Lower leg skin (tissue), 4 donors: ENCODE data around the gene CMTM8. TPM values are rescaled to one million over a fixed set of nuclear protein-coding genes. Genes with fewer than 3 reads are reported as not detected.

Source experiments
- DNase-seq, 2 donors: peaks; one replicate each; pipeline ENCODE4 v3.0.0-alpha.2; 2019; ENCODE audit warnings: low spot score in 2 of 2
- H3K4me3 ChIP-seq: fragments of 200-600 bp; sonication (generic); 2 replicates; pipeline ENCODE4 v1.5.1; 2017; ENCODE audit warnings: mild to moderate bottlenecking, low read depth; ENCODE audit not compliant: poor library complexity, severe bottlenecking
- CTCF ChIP-seq, 3 donors: fragments of 450-650 bp; IDR thresholded peaks; one replicate each; pipeline ENCODE4 v1.5.1; 2016; ENCODE audit warnings: antibody characterized with exemption in 3 of 3, mild to moderate bottlenecking in 3 of 3, moderate library complexity in 2 of 3
- POLR2A ChIP-seq, 2 donors: fragments of 450-650 bp; IDR thresholded peaks; one replicate each; pipeline ENCODE4 v1.6.1; 2016 to 2017; ENCODE audit warnings: antibody characterized with exemption in 2 of 2, mild to moderate bottlenecking in 1 of 2, moderate library complexity in 1 of 2
- WGBS, 2 donors: methylation state at CpG; one replicate each; pipeline ENCODE4 v1.1.5; 2018; 5-methylcytosine and 5-hydroxymethylcytosine counted together
- intact Hi-C: fragments of 100-400 bp; cut with DNase I; formaldehyde crosslinking; loops from one replicate; pipeline ENCODE4 v1.15.0; 2023; ENCODE audit warnings: low total_unique reads
- total RNA-seq, 4 donors: library from RNA; depleted of rRNA; stranded (reverse); fragments of >200 nt; gene quantifications; one replicate each; pipeline ENCODE4 v1.1.0, GENCODE V29; 2016

CMTM8 gene
- total RNA-seq, 4 donors from 2014 or later: 11.0 to 24.7 (median 15.5) TPM

GRCh38 chr3:32325201-32325600 is 86.7 kb downstream of the CMTM8 start:
- DNase-seq: no peak
- WGBS, 2 donors: 86 to 87% methylated on average over 4 of the region's 4 CpGs
- TF ChIP-seq POLR2A (IDR thresholded peaks at IDR 0.05) (no peak), CTCF (IDR thresholded peaks at IDR 0.05) (no peak)
- H3K4me3 ChIP-seq: no peak overlapping the region
- intact Hi-C loops: no loop called here

DNA sequence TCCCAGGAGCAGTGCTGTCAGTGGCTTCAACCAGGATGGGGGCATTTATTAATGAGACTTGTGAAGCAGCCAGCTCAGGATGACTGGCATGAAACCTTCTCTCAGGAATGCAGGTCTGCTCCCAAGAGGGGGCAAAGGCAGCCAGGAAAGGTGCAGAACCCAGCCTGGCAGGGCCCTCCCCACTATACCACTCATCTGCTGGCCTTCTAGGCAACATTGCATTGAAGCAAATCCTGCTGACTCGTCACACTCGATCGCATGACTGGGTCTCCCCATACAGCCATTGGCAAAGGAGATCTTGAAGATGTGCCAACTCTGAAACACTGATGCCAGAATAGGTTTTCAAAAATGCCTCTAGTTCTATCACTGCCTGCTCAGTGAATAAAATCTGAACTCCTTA is 87.4 kb downstream of the CMTM8 start:
- intact Hi-C loops: no loop called here
- H3K4me3 ChIP-seq: no peak overlapping the region
- DNase-seq: no peak
- TF ChIP-seq POLR2A (IDR thresholded peaks at IDR 0.05) (no peak), CTCF (IDR thresholded peaks at IDR 0.05) (no peak)
- 41 to 47% methylated on average over 3 of the region's 3 CpGs for WGBS, 2 donors

DNA sequence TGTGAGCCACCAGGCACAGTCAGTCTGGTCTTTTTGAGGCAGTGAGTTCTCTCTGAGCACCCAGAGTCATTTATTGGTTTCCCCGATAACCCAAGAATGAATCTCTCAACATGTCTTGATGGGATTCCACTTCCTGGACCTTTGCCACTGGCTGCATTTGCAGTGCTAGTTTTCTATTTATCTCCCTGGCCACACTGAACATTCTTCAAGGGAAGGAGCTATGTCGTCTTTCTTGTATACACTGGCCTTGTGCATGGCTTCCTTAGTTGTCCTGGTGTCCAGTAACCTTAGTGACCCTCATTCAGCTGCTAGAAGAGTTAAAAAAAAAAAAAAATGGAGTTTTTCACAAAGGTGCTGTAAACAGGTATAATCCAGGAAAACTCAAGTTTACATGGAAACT is 88.3 kb downstream of the CMTM8 start:
- 84 to 91% methylated on average over 2 of the region's 2 CpGs for WGBS, 2 donors
- intact Hi-C loops: no loop called here
- TF ChIP-seq POLR2A (IDR thresholded peaks at IDR 0.05): no peak
- no peak for TF ChIP-seq CTCF (IDR thresholded peaks at IDR 0.05)

DNA sequence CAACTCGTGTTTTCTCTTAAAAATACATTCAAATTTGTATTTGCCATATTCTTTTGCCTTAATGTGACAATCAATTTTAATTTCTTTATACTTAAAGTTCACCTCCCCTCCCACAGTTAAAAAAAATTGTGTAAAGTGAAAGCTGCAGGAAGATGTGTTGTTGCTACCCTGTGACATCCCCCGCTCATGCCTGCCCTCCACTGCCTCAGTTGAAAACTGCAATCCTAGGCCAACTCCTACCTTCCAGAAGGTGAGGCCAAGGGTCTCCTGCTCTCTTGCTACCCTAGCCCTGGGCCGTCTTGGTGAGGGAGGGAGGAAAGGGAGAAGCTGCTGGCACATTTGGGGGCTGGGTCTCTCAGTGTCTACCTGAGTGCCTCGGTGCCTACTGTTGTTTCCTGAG is 96.2 kb downstream of the CMTM8 start:
- H3K4me3 ChIP-seq: no peak overlapping the region
- no peak for DNase-seq
- no peak for TF ChIP-seq CTCF (IDR thresholded peaks at IDR 0.05)
- no peak for TF ChIP-seq POLR2A (IDR thresholded peaks at IDR 0.05)
- WGBS, 2 donors: 77 to 79% methylated on average over 4 of the region's 4 CpGs
- intact Hi-C loops: no loop called here

More for the DNA sequence above, 88.3 kb downstream of the CMTM8 start:
- DNase-seq: no peak
- H3K4me3 ChIP-seq: no peak overlapping the region

DNA sequence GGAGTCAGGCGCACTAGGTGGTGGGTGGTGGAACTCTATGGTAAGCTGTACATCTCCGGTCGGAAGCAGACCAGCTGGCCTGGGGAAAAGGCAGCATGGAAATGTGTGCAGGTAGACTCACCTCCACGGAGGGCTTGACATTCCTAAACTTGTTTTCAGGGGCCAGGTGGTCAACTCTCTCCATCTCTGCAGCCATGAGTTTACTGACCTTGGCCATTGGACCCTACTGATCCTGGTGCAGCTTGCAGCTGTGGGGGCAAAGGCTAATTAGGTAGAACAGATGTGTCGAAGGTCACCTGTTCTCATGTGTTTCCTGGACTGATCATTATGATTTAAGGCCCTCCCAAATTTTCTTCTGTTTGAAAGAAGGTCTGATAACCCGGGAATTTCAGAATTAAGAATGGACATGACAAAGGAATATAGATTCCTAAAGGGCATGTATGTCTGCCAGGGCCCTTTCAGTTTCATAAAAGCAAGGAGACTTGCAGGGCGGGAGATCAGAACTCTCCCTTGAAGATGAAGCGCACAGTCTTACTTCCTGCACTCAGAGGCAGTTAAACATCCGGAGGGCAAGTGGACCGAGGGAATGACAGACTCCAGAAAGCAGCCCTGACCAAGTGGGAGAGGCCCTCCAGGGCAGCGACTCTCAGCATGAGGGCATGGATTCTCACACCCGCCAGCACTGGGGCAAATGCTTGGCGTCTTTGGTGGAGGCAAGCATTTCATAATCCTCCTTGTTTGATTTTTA is 97.1 kb downstream of the CMTM8 start:
- H3K4me3 ChIP-seq: no peak overlapping the region
- WGBS, 2 donors: 75 to 77% methylated on average over 13 of the region's 13 CpGs
- intact Hi-C loops: no loop called here
- no peak for TF ChIP-seq POLR2A (IDR thresholded peaks at IDR 0.05)
- no peak for TF ChIP-seq CTCF (IDR thresholded peaks at IDR 0.05)
- no peak for DNase-seq

DNA sequence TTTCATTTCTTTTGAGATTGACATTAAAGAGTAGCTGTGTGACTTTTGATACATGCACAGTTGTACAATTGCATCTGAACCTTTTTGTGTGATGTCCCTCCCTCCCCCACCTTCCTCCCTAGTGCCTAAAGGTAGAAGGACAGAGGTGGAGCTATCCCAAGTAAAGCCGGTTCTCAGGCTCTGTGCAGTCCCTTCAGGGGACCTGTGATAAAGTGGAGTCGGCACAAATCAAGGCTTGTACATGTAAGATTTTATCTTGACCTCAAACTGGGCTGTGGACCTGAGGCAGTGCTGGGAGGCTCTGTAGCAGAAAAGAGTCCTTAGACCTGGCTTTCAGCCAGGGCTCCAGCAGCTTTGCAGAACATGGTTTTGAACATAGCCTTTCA is 97.6 kb downstream of the CMTM8 start:
- WGBS, 2 donors: 46% methylated on average over 2 of the region's 2 CpGs
- intact Hi-C loops: no loop called here
- TF ChIP-seq CTCF (IDR thresholded peaks at IDR 0.05): no peak
- no peak for TF ChIP-seq POLR2A (IDR thresholded peaks at IDR 0.05)
- H3K4me3 ChIP-seq: no peak overlapping the region
- no peak for DNase-seq
